Trophoblast cell (in vitro differentiated cells and primary cell): ENCODE measurements around the gene RPGR.

ENCODE experiments used
- DNase-seq, 2 donors: peaks; one replicate each; pipeline ENCODE4 v3.0.0-alpha.2; 2016
- H2AFZ ChIP-seq: 2 replicates; pipeline ENCODE4 v1.6.1; 2013; ENCODE audit warnings: low read length, moderate library complexity, mild to moderate bottlenecking; ENCODE audit not compliant: insufficient read depth, poor library complexity
- H2AK5ac ChIP-seq: 2 replicates; pipeline ENCODE4 v1.6.1; 2013; ENCODE audit warnings: mild to moderate bottlenecking, low read length
- H2BK120ac ChIP-seq: 2 replicates; pipeline ENCODE4 v1.6.1; 2013; ENCODE audit warnings: low read length, mild to moderate bottlenecking, moderate library complexity; ENCODE audit not compliant: insufficient read depth, poor library complexity
- H2BK12ac ChIP-seq: 2 replicates; pipeline ENCODE4 v1.6.1; 2013; ENCODE audit warnings: mild to moderate bottlenecking, low read length, moderate library complexity
- H2BK5ac ChIP-seq: 2 replicates; pipeline ENCODE4 v1.6.1; 2013; ENCODE audit warnings: low read length, low read depth, moderate library complexity, mild to moderate bottlenecking; ENCODE audit not compliant: poor library complexity
- H3K14ac ChIP-seq: 2 replicates; pipeline ENCODE4 v1.6.1; 2013; ENCODE audit warnings: mild to moderate bottlenecking, low read length
- H3K18ac ChIP-seq: 2 replicates; pipeline ENCODE4 v1.6.1; 2013; ENCODE audit warnings: mild to moderate bottlenecking, low read length
- H3K23ac ChIP-seq: 2 replicates; pipeline ENCODE4 v1.6.1; 2013; ENCODE audit warnings: low read length
- H3K27ac ChIP-seq: 2 replicates; pipeline ENCODE4 v1.5.1; 2013; ENCODE audit warnings: low read depth, mild to moderate bottlenecking, inconsistent platforms, low read length, moderate library complexity
- H3K27me3 ChIP-seq: 2 replicates; pipeline ENCODE4 v1.6.1; 2013; ENCODE audit warnings: inconsistent platforms, mild to moderate bottlenecking, low read length, moderate library complexity; ENCODE audit not compliant: insufficient read depth
- H3K36me3 ChIP-seq, 2 experiments: 1 replicate in 1 of 2; 2 replicates in 1 of 2; pipeline ENCODE4 v1.6.1; 2013; ENCODE audit warnings: low read length in 2 of 2, mild to moderate bottlenecking in 2 of 2, moderate library complexity in 1 of 2; ENCODE audit not compliant: insufficient read depth in 2 of 2, control insufficient read depth in 1 of 2
- H3K4ac ChIP-seq: 2 replicates; pipeline ENCODE4 v1.6.1; 2013; ENCODE audit warnings: low read depth, mild to moderate bottlenecking, low read length, moderate library complexity
- H3K4me1 ChIP-seq, 2 experiments: 1 replicate in 1 of 2; 2 replicates in 1 of 2; pipeline ENCODE4 v1.6.1; 2013; ENCODE audit warnings: low read length in 2 of 2, mild to moderate bottlenecking in 2 of 2, moderate library complexity in 1 of 2; ENCODE audit not compliant: insufficient read depth in 2 of 2, control insufficient read depth in 1 of 2
- H3K4me2 ChIP-seq: 2 replicates; pipeline ENCODE4 v1.6.1; 2013; ENCODE audit warnings: inconsistent platforms, mild to moderate bottlenecking, low read length, moderate library complexity
- H3K4me3 ChIP-seq: 2 replicates; pipeline ENCODE4 v1.5.1; 2013; ENCODE audit warnings: mild to moderate bottlenecking, low read depth, low read length, inconsistent platforms
- H3K79me1 ChIP-seq: one replicate; pipeline ENCODE4 v1.6.1; 2013; ENCODE audit warnings: low read length
- H3K79me2 ChIP-seq: 2 replicates; pipeline ENCODE4 v1.6.1; 2013; ENCODE audit warnings: low read length, mild to moderate bottlenecking; ENCODE audit not compliant: control insufficient read depth, insufficient read depth, poor library complexity
- H3K9ac ChIP-seq: 2 replicates; pipeline ENCODE4 v1.6.1; 2013; ENCODE audit warnings: mild to moderate bottlenecking, low read length
- H3K9me3 ChIP-seq: 2 replicates; pipeline ENCODE4 v1.6.1; 2013; ENCODE audit warnings: low read depth, mild to moderate bottlenecking, control low read depth, inconsistent platforms, low read length; ENCODE audit not compliant: insufficient read depth
- H4K12ac ChIP-seq: 2 replicates; pipeline ENCODE4 v1.6.1; 2013; ENCODE audit warnings: low read depth, mild to moderate bottlenecking, low read length, moderate library complexity
- H4K8ac ChIP-seq: 2 replicates; pipeline ENCODE4 v1.6.1; 2013; ENCODE audit warnings: low read depth, mild to moderate bottlenecking, low read length, moderate library complexity
- H4K91ac ChIP-seq: one replicate; pipeline ENCODE4 v1.6.1; 2013; ENCODE audit warnings: low read depth, mild to moderate bottlenecking, low read length, moderate library complexity
- WGBS: extraction: QIAGEN DNeasy Blood & Tissue Kit; methylation state at CpG from one replicate; pipeline ENCODE4 v1.1.7; 2013; ENCODE audit warnings: missing lambda C conversion rate; ENCODE audit not compliant: insufficient read length, insufficient coverage; ENCODE audit errors: extremely low coverage; 5-methylcytosine and 5-hydroxymethylcytosine counted together

RPGR gene

DNA sequence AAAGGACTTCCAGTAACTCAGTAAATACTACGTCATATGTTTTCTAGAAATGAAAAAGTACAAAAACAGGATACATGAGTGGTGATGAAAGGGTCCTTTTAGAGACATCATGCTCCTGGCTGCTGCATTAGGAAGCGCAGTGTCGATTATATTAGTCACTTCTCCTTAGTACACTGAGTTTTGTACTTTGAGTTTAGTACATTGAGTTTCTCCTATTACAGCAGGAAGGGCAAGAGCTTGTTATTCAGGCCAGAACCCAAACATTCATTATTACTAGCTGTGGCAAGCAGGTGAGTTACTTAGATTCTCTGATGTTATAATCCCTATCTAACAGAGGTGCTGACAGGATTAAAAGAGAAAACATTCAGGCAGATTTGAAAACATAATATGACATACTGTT is 21.3 kb downstream of the RPGR start:
- Histone ChIP-seq H3K23ac (no peak overlapping the region), H2BK5ac (no peak overlapping the region), H3K4me3 (no peak overlapping the region), H3K79me1 (no peaks in the 10 kb centered on the region), H3K79me2 (no peaks in the 10 kb centered on the region), H2AFZ (no peak overlapping the region), H4K8ac (no peak overlapping the region), H2AK5ac (no peak overlapping the region), H3K9ac (no peak overlapping the region), H3K4ac (no peak overlapping the region), H4K12ac (no peak overlapping the region), H3K27ac (no peak overlapping the region), H3K4me1 (no peaks in the 10 kb centered on the region), H4K91ac (no peak overlapping the region), H3K18ac (no peak overlapping the region), H3K36me3 (no peaks in the 10 kb centered on the region), H2BK12ac (no peak overlapping the region), H2BK120ac (no peak overlapping the region), H3K14ac (no peak overlapping the region), H3K4me2 (no peak overlapping the region), H3K9me3 (no peaks in the 10 kb centered on the region), H3K27me3 (no peaks in the 10 kb centered on the region)
- no peak for DNase-seq
- WGBS: no CpG with 5 or more reads among the region's 3 CpGs

DNA sequence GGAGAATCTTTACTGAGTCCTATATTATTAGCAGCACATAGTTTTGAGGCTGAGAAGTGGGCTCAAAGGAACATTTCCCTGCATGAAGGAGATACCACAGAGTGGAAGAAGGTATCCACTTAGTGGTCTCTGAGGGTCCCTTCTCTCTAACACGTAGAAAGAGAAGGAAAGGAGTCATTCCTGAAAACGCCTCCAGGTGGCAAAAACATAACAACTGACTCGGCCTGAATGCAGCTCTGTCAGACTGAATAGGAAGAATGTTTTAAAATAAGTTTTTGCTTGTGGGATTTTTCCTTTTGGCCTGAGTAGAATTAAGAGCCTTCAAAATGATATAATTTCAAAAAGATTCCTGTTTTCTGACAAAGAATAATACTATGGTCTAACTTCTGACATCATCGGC is 23.3 kb downstream of the RPGR start:
- H3K9ac ChIP-seq: no peak overlapping the region
- no peaks in the 10 kb centered on the region for H3K79me2 ChIP-seq
- no peaks in the 10 kb centered on the region for H3K79me1 ChIP-seq
- no peak overlapping the region for H3K27ac ChIP-seq
- no peak overlapping the region for H2BK12ac ChIP-seq
- no peak overlapping the region for H4K91ac ChIP-seq
- H4K8ac ChIP-seq: no peak overlapping the region
- H2AFZ ChIP-seq: no peak overlapping the region
- no peaks in the 10 kb centered on the region for H3K9me3 ChIP-seq
- no peak overlapping the region for H3K4ac ChIP-seq
- H3K4me3 ChIP-seq: no peak overlapping the region
- H3K27me3 ChIP-seq: no peaks in the 10 kb centered on the region
- no peaks in the 10 kb centered on the region for H3K36me3 ChIP-seq
- no peak overlapping the region for H3K4me2 ChIP-seq
- no peak overlapping the region for H3K18ac ChIP-seq
- H2BK120ac ChIP-seq: no peak overlapping the region
- no peak overlapping the region for H3K14ac ChIP-seq
- H2AK5ac ChIP-seq: no peak overlapping the region
- no peak overlapping the region for H3K23ac ChIP-seq
- H2BK5ac ChIP-seq: no peak overlapping the region
- H4K12ac ChIP-seq: no peak overlapping the region
- DNase-seq: peak in 1 of 2 donors; percentile 21
- H3K4me1 ChIP-seq: no peaks in the 10 kb centered on the region
- no CpG with 5 or more reads among the region's 4 CpGs for WGBS

GRCh38 chrX:38293741-38294140 is 33.6 kb downstream of the RPGR start:
- no CpG with 5 or more reads among the region's 2 CpGs for WGBS
- Histone ChIP-seq H4K12ac (no peak overlapping the region), H4K8ac (no peak overlapping the region)

GRCh38 chrX:38287674-38288073 is 39.6 kb downstream of the RPGR start:
- H3K4me2 ChIP-seq: no peak overlapping the region
- H3K23ac ChIP-seq: no peak overlapping the region
- H4K12ac ChIP-seq: no peak overlapping the region
- no peaks in the 10 kb centered on the region for H3K36me3 ChIP-seq
- no peak overlapping the region for H2BK120ac ChIP-seq
- no peak overlapping the region for H3K27ac ChIP-seq
- no peaks in the 10 kb centered on the region for H3K79me2 ChIP-seq
- H3K9me3 ChIP-seq: no peaks in the 10 kb centered on the region
- H3K14ac ChIP-seq: no peak overlapping the region
- H3K9ac ChIP-seq: no peak overlapping the region
- no CpG with 5 or more reads among the region's 5 CpGs for WGBS
- no peak overlapping the region for H3K4ac ChIP-seq
- H4K91ac ChIP-seq: no peak overlapping the region
- H2BK12ac ChIP-seq: no peak overlapping the region
- no peak overlapping the region for H3K18ac ChIP-seq
- no peaks in the 10 kb centered on the region for H3K4me1 ChIP-seq
- no peak overlapping the region for H3K4me3 ChIP-seq
- H2BK5ac ChIP-seq: no peak overlapping the region
- DNase-seq: no peak
- H2AK5ac ChIP-seq: no peak overlapping the region
- no peaks in the 10 kb centered on the region for H3K27me3 ChIP-seq
- no peak overlapping the region for H4K8ac ChIP-seq
- no peaks in the 10 kb centered on the region for H3K79me1 ChIP-seq
- H2AFZ ChIP-seq: no peak overlapping the region

More at GRCh38 chrX:38293741-38294140, 33.6 kb downstream of the RPGR start:
- H3K23ac ChIP-seq: no peak overlapping the region
- H3K4me1 ChIP-seq: no peaks in the 10 kb centered on the region
- no peaks in the 10 kb centered on the region for H3K9me3 ChIP-seq
- no peak overlapping the region for H3K18ac ChIP-seq
- no peak overlapping the region for H3K4me2 ChIP-seq
- H2AK5ac ChIP-seq: no peak overlapping the region
- no peak overlapping the region for H3K4ac ChIP-seq
- H2BK5ac ChIP-seq: no peak overlapping the region
- no peak overlapping the region for H2BK120ac ChIP-seq
- H3K36me3 ChIP-seq: no peaks in the 10 kb centered on the region
- no peak overlapping the region for H2AFZ ChIP-seq
- H3K4me3 ChIP-seq: no peak overlapping the region
- H3K79me1 ChIP-seq: no peaks in the 10 kb centered on the region
- no peak overlapping the region for H3K27ac ChIP-seq
- no peaks in the 10 kb centered on the region for H3K27me3 ChIP-seq
- no peak overlapping the region for H3K14ac ChIP-seq
- DNase-seq: peak in 1 of 2 donors; percentile 41
- no peaks in the 10 kb centered on the region for H3K79me2 ChIP-seq
- H3K9ac ChIP-seq: no peak overlapping the region
- H4K91ac ChIP-seq: no peak overlapping the region
- no peak overlapping the region for H2BK12ac ChIP-seq
